Inflammatory macrophage treated with lipopolysaccharide for 4 hours (primary cell): ENCODE data around the gene ANOS1.
A peak's percentile ranks its signal among the peaks of the same experiment; 100 is the strongest.

Experiments used
- DNase-seq: peaks from one replicate; pipeline ENCODE4 v3.0.0-alpha.2; 2020

Gene ANOS1

DNA sequence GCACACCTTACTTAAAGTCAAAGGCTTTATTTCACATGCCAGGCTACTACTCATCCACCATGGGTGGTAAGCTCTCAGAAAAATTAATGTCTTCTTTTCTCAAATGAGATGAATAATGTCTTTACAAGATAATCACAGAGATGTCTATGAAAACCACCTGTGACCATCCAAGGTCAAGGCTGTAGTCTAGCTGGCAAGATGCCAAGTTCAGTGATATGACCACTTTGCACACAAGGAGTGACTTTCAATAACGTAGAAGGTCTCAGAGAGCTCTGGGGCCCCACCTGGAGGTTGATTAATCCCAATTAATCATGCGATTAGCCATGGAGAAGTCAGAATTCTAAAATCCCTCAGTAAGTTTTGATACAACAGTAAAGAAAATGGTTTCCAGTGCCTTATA, 20.5 kb downstream of the ANOS1 start:
- DNase-seq = no peak

DNA sequence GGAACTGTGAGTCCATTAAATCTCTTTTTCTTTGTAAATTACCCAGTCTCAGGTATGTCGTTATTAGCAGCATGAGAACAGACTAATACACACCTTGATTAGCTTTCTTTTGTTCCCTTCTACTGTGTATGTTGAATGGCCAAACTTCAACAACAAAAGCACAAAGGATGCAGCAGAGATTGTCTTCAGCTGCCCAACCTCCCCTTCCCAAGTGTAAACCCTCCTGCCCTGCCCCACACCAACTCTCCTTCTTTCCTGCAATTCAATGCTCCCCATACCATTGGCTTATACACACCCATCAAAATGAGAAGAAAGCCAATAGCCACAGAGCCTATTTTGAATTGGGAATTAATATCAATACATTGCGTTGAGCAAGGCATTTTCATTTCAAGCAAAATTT, 27.8 kb downstream of the ANOS1 start:
- DNase-seq = no peak

DNA sequence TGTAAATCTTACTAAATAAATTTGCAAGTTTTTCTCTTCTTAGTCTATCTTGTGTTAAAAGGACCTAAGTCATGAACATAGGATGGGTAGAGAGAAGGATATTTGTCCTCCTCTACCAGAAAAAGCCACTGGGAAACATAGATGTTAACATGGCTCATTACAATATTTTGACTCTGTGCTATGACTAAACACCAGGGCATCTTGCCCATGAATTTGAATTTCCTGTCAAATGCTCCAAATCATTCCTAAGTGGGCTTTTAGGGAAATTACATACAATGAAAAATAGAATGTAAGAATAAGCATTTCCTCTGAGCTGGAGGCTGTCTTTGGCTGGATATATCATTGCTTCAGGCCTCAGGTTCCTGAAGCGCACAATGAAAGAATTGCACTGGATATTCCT, 39.1 kb downstream of the ANOS1 start:
- DNase-seq = no peak

DNA sequence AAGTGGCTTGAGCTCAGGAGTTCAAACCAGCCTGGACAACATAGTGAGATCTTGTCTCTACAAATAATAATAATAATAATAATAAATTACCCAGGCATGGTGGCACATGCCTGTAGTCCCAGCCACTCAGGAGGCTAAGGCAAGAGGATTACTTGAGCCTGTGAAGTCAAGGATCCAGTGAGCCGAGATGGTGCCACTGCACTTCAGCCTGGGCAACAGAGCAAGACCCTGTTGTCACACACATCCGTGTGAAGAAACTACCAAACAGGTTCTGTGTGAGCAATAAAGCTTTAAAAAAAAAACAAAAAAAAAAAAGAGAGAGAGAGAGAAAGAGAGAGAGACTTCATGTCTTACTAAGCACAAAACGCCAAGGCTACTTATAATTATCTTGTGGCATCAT, 42.5 kb downstream of the ANOS1 start:
- DNase-seq = no peak

DNA sequence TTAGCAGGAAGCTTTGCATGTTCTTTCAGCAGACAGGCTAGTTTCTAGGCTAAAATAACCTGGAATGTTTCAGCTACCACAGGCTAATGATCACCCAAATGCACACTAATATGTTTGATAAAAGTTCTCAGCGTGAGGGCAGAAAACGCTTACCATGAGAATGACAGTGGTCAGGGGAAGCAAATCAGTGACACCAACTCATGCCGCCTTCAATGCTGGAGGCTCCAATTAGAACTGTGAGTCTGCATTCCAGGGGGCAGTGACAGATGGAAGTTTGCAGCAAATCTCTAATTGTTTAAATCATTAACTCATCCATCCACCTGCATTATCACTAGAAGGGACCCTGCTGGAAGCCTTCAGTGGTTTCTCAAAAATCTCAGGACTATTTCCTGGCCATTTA, 43.2 kb downstream of the ANOS1 start:
- no peak for DNase-seq

DNA sequence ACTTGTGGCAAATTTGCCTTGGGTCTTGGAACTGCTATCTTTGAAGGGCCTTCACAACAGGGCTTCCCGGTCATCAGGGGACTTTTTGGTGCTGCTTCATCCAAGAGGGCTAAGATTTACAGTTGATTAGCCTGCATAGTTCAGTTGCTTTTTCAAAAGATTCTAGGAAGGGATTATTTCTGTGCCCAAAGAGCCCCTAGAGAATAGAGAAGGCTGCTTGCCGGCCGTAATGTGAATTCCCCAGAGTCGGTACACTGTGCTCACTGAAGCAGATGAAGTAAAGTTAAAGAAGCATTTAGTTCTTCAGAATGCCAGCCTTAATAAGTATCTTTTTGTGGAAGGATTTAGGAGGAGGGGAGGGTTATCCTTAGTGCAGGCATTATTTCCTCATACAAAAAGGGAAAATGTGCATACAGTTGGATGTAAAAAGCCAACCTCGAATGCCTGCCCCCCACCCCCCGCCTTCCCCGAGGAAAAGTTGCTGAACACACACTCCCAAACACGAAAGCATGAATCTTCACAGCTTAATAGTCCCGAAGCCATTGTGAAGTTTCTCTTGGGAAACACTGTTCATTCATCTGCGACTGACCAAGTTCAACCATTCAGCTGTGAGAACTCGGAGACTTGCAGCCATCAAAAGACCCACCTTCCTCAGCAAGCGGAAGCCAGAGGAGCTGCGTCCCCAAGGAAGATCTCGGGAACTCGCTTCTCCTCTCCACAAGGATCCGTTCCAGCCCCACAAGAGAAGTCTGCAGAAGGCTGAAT, 47.6 kb downstream of the ANOS1 start:
- DNase-seq = no peak

DNA sequence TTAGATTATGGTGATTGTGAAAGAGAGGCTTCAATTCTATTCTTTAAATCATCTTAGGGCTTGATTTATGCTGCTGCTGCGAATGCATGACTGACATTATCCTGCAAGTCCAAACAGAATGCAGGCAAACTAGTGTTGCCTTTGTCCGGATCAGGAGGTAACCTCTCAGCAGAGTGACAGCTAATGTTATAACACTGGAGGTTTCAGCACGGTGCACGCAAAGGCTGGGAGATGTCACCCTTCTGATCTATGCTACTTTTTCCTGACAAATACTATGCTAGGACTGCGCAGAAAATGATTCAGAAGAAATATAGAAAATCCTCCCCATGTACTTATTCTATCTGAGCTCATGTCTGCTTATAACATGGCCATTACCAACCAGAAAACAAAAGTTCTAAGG, 48.2 kb downstream of the ANOS1 start:
- DNase-seq = no peak

DNA sequence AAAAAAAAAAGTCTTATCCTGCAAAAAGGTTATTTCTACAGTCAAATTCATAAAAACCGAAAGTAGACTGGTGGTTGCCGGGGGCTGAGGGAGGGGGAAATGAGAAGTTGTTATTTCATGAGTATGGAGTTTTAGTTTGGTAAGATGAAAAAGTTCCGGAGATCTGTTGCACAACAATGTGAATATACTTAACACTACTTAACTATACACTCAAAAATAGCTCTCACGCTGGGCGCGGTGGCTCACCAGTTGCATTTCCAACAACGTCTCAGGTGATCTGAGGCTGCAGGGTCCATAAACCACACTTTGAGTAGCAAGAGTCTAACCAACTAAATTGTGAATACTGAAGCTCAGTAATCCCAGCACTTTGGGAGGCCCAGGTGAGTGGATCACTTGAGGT, 52.4 kb downstream of the ANOS1 start:
- DNase-seq = peak; percentile 51

DNA sequence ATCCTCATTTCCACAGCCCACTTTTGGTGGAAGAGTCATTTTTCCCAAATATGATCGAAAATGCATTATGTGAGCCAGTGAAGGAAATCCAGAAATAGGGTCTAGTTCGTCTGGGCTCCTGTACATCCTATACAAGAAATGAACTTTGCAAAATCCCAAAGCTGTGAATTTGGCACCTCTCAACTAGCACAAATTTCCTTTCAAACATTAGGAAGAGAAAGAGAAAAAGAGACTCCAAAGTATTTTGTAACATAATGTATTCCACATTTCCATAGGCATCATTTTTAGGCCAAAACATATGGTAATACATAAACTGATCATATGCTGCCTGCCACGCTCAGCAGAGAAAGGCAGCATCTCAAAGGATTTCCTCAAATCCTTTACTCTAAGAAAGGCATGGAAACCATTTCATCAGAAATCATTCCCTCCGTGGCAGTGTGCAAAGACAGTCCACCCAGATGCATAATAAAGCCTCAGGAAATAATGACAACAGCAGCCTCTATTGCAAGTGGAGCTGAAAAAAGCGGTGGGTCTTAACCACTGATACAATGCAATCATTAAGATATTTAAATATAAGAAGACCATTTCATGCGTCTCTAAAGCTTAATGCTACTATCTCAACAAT, 56.8 kb downstream of the ANOS1 start:
- no peak for DNase-seq

DNA sequence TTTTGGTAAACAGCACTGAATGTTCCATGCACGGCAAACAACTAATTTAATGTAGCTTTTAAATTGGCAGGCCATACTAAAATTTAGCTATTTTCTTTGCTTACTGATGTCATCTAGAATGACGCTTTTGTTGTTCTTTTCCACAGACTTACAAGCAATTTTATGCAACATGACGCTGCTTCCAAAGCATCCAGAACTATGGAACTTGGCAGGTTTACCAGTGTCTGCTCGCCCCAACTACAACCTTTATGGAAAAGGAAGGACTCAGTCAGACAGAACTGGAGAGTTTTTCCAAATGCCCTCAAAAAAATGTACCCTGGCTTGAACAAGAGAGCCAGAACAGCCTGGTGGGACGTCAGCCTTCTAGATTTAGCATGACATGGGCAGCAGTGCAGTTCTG, 58.7 kb downstream of the ANOS1 start:
- no peak for DNase-seq

DNA sequence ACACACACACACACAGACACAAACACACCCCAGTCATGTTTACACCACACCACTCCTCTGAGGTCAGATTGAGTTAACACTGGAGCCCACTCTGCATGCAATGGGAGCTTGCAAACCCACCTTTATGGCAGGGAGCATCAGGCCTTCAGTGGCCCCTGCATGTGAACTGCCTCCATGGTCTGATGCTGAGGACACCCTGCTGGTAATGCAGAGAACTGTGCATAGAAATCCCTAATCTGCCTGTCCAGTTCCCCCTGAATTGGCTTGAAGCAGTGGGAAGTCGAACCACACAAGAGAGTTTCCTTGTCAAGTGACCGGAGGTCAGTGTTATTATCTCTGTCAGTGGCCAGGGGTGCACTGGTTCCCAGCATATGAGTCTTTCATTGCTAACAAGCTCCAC, 59.8 kb downstream of the ANOS1 start:
- no peak for DNase-seq

DNA sequence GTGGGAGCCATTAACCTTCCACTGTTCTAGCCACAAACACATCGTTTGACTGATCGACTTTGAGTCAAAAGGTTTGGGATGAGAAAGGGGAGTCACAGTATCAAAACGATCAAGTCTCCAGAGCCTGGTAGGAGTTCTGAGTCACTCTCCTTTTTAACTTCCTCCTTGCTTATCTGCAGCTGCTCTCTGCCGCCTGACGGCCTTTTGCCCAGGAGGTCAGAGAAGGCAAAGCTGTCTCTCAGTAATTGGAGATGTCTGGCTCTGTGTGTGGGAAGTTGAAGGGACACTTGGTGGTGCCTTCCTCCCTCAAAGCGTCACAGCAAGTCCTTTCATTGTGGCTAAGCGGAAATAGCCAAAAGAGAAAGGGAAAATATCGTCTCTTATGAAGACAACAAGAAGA, 63.1 kb downstream of the ANOS1 start:
- DNase-seq = peak; percentile 51

DNA sequence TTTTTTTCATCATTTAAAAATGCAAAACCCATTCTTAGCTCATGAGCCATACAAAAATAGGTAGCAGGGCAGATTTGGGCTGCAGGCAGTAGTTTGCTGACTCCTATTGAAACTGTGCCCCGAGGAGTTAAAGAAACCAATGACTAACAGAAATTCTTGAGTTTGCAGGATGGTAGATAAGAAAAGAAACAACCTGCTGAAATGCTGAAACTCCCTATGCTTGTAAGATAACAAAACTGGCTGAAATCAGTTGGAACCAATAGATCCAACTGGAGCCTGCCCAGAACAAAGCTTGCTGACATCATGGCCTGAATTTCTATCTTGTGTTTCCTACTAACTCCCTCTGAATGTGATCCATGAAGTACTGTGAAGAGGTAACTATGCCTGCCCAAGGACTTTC, 68.6 kb downstream of the ANOS1 start:
- DNase-seq = no peak

DNA sequence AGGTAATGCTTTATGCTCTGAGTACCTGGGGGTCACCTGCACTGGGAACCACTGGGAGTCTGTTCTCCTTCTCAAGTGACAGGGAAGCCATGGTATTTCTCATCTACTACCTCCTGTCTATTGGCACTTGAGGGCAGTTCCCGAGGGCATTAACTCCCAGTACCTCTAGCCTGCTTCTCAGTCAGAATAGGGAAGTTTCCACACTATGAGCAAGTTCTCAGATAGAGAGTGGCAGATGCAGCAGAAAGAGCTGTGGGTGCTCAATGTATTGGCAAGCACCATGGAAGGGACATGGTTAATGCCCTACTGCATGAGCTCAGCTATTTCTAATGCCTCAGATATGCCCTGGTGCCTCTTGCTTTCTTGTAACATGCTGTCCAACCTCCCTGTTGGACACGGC, 74.1 kb downstream of the ANOS1 start:
- peak; percentile 4 for DNase-seq

DNA sequence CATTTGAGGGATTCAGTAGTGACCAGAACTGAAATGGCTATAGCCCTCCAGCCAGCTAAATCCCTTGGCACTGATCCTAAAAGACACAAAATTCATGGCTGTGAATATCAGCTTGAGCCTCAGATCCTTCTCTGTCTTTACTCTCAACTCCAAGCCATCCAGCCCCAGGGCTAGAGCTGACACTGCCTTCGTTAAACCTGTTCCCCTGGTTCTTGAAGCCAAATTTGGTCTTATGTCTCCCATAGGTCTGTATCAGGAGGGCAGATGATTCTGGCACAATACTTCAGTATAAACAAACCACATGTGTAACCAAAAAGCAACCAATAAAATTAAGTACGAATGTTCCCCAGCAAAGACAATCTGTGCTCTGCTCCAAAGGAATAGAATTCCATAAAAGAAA, 78.0 kb downstream of the ANOS1 start:
- DNase-seq = no peak

DNA sequence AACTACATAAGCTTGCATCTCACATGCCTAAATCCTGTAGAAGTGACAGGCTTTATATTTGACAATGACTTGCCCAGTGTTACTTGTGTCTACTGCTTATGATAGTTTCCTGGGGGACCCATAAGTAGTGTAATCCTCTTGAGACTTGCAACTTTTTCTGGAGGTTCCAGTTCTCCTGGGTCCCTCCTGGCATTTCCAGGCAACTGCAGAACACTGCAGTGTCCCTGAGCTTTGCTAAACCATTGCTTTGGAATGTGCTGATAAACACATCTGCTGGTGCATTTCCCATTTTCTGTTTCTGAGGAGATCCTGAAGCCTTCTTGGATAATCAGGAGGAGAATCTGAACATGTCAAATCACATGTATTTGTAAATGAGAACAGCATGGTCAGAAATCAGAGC, 82.0 kb downstream of the ANOS1 start:
- DNase-seq = no peak

DNA sequence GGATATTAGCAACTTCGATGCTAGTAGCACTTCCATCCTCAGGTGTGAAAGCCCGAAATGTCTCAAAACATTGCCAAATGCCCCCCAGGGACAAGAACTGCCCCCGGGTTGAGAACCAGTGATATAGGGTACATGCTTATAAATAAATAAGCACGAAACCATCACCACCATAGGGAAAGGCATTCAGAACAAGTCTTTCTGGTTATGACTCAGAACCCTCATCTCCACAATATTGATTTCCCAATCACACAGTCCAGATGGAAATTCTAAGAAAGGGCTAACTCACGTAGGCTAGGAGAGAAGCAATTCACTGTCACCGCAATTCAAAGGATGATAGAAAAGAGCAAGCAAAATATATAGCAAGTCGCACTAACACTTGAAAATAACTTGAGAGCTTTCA, 84.8 kb downstream of the ANOS1 start:
- DNase-seq = no peak

DNA sequence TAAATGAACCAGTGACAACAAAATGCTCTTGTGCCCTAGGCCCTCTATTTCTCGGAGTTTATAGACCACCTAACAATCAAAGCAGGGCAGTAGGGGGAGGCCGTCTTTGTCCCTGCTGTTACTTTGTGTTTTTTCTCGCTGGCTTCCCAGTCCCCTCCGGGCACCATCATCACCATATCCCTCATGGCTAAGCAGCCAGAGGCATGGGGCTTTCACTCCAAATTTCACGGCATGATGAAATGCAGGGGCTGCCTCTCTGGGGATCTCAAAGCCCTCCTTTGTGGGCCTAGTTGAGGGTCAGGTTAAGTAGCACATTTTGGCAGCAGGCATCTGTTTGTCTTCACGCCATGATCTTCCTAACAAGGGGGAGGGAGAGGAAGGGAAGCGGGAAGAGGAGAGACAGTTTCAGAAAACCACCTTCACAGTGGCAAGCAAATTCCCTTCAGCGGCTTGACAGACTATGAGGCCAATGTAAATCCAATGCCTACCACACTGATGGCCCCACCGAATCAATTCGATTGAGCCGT, 91.9 kb downstream of the ANOS1 start:
- DNase-seq = no peak

DNA sequence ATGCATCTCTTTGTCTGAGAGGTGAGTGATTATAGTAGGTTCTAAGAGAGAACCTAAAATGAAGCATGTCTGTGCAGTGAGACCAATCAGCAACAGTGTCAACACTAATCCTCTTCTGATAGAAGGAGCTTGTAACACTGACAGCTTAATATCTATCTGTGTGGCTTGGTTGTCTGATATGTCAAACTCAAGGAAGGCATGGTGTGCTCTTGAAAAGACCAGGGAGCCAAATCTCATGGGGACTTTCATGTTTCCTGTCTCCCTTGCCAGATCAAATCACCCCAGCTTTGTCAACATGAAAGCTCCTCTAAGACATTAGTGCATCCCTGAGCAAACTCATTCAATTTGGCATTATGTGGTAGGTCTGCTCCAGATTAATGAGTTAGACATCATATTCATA, 95.4 kb downstream of the ANOS1 start:
- no peak for DNase-seq

DNA sequence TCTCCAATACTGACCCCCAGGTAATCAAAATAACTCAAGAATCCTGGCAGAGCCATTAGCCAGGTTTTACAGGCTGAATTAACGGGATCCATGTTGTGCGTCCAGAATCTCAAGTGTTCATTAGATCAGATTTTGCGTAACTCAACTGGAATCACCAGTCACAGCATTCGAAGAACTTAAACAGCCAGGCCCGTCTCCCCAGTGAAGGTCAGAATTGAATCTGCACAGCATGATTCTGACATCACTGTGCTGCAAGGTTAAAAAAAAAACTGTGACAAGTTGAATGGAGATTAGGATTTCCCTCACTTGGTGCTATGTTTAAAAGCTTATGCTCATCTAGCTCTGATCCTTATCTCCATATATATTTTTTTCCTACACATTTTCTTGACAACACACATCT, 96.1 kb downstream of the ANOS1 start:
- DNase-seq = no peak

DNA sequence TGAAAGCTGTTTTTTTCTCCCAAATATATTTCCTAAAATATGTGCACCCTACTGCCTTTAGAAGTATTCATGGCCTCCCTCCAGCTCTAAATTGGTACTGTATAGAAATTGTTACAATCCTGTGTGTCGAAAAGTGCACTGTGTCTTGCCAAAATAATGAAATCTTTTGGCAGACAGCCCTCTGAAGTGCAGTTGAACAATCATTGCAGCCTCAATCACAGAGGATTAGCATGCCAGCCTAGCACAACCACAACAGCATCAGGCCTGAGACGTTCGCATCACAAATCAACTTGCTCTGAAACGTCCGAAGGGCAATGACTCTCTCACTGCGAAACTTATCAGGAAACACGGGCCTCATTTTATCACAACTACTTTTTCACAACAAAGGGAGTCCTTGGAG, 99.0 kb downstream of the ANOS1 start:
- DNase-seq = no peak

DNA sequence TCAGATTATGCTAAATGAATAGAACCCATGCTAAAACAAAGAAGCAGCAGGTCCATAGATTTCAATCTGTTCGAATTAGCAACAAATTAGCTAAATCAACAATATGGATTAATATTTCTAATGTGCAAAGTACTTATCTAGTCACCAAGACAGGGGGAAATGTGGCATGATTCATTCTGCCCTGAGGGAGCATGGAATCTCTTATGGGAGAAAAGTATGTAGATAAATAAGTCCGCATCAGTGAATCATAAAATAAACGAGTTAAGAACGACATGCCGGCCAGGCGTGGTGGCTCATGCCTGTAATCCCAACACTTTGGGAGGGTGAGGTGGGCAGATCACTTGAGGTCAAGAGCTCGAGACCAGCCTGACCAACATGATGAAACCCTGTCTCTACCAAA, 102.1 kb downstream of the ANOS1 start:
- no peak for DNase-seq

DNA sequence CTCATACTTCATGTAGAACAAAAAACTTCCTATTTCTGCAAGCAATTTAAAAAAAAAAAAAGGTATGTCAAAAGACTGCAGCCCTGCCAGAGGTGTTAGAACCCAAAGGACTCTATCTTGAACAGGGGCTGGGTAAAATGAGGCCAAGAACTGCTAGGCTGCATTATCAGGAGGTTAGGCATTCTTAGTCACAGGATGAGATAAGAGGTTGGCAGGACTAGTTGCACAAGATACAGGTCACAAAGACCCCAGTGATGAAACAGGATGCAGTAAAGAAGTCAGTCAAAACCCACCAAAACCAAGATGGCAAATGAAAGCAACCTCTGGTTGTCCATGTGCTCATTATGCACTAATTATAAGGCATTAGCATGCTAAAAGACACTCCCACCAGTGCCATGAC, 104.1 kb downstream of the ANOS1 start:
- no peak for DNase-seq

DNA sequence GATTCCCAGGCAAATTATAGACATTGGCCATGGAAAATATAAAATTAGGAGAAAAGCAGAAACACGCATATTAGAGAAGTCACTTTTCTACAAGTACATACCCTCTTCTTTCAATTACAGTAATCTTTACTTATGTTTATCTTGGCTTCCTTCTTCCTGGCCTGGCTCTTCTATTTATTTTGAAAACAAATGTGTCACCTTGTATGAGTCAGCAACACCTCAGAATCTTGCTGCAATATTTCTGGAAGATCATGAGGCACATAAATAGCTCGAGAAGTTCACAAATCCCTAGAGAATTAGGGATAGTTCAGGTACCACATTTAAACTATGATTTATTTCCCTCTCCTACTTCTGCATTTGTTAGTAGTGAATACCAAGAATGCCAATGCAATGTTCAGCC, 124.6 kb downstream of the ANOS1 start:
- no peak for DNase-seq

DNA sequence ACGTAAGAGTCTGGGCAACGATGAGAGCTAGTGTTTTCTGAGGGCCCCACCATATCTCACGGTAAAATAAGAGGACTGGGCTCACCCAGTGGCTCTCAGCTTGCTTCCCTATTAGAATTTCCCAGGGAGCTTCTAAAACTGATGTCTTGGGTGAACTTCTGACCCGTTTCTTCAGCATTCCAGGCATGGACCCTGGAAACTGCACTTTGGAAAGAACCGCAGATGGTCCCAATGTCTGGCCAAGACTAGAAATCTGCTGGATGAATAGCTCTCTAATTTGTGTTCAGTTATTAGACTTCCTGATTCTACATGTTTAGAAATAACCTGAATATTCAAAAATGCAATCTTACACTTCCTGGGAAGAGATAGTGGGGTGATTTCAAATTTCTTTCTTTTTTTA, 127.8 kb downstream of the ANOS1 start:
- no peak for DNase-seq
